Cardiac fibroblast (primary cell): Measurements from ENCODE around the gene LY6G6F.

Source experiments
- DNase-seq, 2 donors: peaks; one replicate each; pipeline versions ENCODE4 v3.0.0 to v3.0.0-alpha.2; 2010; ENCODE audit warnings: low read depth in 2 of 2
- H3K4me3 ChIP-seq, 2 donors: replicated peaks in 1 of 2; 1 replicate in 1 of 2; 2 replicates in 1 of 2; pipeline ENCODE4 v1.5.1; 2011; ENCODE audit warnings: low read depth in 2 of 2, low read length in 2 of 2, mild to moderate bottlenecking in 2 of 2, moderate library complexity in 1 of 2
- TF ChIP-seq, protein P1 (sequence below): IDR thresholded peaks from one replicate; pipeline ENCODE4 v1.5.1; 2011; ENCODE audit warnings: low read depth, mild to moderate bottlenecking, low read length, inconsistent platforms

Gene LY6G6F

DNA sequence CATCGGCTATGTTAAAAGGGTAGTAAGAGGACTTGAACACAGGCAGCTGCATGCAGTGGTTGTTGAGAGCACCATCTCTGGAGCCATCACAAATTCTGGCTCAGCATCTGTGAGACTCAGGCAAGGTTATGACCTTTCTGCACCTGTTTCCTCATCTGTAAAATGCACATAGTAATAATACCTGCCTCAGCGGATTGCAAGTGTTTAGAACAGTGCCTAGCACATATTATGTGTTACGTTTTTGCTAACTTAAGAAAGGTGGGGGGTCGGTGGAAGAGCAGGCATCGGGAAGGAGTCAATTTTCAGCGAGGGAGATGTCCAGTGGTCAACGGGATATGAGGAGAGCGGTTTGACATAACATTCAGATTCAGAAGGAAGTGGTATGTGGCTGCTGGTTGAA, 28.7 kb upstream of the LY6G6F start:
- H3K4me3 ChIP-seq = no peak overlapping the region
- TF ChIP-seq, protein P1, sequence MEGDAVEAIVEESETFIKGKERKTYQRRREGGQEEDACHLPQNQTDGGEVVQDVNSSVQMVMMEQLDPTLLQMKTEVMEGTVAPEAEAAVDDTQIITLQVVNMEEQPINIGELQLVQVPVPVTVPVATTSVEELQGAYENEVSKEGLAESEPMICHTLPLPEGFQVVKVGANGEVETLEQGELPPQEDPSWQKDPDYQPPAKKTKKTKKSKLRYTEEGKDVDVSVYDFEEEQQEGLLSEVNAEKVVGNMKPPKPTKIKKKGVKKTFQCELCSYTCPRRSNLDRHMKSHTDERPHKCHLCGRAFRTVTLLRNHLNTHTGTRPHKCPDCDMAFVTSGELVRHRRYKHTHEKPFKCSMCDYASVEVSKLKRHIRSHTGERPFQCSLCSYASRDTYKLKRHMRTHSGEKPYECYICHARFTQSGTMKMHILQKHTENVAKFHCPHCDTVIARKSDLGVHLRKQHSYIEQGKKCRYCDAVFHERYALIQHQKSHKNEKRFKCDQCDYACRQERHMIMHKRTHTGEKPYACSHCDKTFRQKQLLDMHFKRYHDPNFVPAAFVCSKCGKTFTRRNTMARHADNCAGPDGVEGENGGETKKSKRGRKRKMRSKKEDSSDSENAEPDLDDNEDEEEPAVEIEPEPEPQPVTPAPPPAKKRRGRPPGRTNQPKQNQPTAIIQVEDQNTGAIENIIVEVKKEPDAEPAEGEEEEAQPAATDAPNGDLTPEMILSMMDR = no peak
- no peak for DNase-seq

DNA sequence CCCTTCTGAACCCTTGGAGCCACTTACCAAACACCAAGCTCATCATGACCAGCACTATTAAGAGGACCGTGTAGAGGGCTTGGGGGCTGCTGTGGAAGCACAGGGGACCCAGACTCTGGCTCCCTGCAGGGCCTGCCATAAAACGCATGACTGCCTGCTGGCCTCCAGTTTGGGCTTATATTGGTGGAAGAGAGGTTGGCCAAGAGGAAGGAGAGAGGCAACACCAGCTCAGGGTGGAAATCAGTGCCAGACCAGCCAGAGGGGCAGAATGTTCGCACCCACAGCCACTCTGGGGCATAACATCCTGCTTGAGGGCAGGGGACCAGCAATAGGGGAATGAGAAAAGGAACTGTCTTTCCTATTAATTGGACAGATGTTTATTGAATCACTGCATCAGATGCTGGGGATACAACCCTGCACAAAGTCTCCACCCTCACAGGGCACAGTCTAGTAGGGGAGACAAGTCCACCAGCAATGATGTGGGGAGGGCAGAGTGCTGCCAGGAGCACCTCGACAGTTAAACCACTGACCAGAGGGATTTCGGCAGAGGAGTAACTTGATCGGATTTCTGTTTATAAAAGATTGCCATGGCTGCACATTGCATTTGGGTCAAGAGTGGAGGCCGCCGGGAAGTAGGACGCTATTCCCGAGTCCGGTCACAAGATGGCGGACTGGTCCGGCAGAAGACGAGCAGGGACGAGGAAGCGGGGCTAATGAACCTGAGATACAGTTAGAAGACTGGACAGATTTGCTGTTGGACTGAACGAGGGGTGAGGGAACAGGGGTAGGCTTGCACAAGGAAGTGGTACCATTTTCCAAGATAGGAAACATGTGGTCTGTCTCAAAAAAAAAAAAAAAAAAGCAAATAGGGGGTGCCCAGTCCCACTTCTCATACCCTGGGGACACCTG, 26.2 kb upstream of the LY6G6F start, which contains the start of gene LY6G5C:
Gene LY6G5C, minus strand, starts transcription at position 842 of the 909 bp plus-strand sequence. Its CDS starts 694 bp downstream, at position 148.
- TF ChIP-seq, protein P1 = peak; percentile 79
- peak; percentile 92 to 95 for DNase-seq
- peak within 1 kb of the TSS; percentile 44 to 54 for H3K4me3 ChIP-seq

DNA sequence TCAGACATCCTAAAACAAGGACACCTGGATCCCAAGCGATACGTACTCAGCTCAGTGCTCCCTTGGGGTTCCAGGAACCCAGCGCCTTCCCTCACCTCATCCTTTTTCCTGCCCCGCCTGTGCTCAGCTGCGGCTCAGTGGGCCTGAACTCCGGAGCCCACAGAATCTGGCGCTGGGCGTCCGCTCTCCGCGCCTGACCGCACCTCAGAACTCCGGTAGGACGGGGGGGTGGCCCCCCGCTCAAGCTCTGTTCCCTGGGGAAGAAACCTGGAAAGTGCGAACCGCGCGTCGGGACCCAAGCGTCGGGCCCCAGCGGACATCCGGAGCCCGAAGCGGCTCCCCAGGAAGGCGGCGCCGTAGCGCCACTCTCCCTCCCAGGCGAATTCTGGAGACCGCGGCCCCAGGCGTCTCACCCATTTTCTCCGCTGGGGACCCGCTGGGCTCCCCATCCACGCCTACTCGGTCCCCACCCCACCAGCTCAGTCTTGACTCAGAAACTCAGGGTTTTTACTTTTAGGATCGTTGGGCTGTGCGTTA, 25.5 kb upstream of the LY6G6F start:
- TF ChIP-seq, protein P1 = peak; percentile 30
- H3K4me3 ChIP-seq = peak overlapping the region; percentile 44 to 54
- DNase-seq = peak in 1 of 2 donors; percentile 36

DNA sequence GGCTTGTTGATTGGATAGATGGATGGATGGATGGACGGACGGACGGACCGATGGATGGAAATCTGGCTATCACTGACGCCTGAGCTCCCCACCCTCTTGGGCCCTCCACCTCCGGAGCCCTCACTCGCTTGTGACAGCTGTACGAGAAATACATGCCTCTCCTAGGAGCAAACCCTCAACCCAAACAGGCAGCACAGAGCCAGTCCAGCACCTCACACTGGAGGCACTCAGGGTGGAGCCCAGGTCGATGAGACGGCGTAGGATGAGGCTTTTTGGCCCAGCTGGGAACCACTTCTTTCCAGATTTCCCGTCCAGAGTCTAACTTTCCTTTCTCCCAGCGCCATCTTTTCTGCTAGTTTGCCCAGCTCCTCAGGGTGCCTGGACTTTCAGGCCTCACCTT, 23.1 kb upstream of the LY6G6F start:
- no peak overlapping the region for H3K4me3 ChIP-seq
- TF ChIP-seq, protein P1 = no peak
- no peak for DNase-seq

DNA sequence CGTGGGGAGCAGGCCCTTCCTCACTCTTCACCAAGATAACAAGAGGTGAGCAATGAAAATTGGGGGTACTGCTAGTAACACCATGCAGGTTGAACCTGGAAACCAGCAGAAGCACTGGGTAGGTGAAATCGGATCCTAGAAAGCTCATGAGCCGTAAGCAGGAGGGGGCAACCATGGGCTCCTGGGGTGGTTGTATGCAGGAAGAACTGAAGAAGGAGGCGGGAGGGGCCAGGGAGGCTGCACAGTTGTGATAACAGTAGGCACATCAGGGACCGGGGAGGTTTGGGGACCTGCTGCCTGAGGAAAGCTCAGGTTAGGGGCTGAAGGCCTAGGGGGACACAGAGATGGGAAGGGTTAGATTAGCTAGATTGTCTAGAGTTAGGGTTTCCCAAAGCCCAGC, 20.2 kb upstream of the LY6G6F start:
- TF ChIP-seq, protein P1 = no peak
- DNase-seq = no peak
- H3K4me3 ChIP-seq = no peak overlapping the region

DNA sequence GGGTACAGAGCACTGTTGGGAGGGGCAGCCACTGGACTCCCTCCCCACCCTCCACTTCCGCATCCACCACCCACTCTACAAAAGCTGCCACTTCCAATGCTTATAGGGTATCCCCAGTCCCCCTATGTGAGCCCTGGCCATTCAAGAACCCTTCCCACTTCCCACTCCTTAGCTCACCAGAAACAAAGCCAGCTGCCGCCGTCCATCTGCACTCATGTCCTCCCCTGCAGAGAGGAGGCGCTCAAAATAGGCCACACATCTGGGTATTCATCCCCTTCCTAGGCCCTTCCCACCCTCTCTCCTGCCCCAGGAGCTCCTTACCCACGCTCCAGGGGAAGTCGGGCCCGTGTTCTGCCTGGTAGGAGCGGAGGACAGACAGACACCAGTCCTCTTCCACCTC, 19.3 kb upstream of the LY6G6F start:
- no peak overlapping the region for H3K4me3 ChIP-seq
- TF ChIP-seq, protein P1 = no peak
- no peak for DNase-seq
